NT2/D1 (cell line): ENCODE data around the gene AGGF1.

Source experiments
- SUZ12 ChIP-seq: IDR thresholded peaks from 2 replicates; pipeline ENCODE4 v1.6.1; 2011; ENCODE audit not compliant: insufficient read length, insufficient read depth; ENCODE audit errors: extremely low read depth
- YY1 ChIP-seq: IDR thresholded peaks from 2 replicates; pipeline ENCODE4 v1.6.1; 2011; ENCODE audit not compliant: insufficient read length, insufficient read depth
- ZNF274 ChIP-seq: IDR thresholded peaks from 2 replicates; pipeline ENCODE4 v1.6.1; 2011; ENCODE audit warnings: mild to moderate bottlenecking, low read depth, low read length

DNA sequence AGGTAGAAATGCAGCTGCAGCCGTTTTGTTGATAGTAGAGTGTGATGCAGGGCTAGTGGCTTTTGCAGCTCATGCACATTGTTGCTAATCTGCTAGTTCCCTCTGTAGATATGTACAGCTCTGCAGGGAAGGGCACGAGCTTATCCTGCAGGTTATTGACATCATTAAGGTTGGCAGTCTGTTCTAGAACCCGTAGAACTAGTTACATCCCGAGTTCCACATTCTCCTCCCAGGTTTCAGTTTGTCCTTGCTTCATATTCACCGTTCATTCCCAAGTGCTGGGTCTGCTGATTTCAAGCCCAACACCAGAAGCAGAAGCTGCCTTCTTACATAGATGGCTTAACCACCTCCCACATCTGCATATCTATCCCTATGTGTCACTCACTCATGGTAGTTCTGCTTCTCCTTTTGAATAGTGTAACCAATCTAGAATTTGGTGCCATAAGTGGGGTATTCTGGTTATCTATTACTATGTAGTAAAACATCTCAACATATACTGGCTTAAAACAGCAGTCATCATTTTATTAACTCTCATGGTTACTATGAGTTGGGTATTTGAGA lies 39.2 kb upstream of the AGGF1 start:
- TF ChIP-seq SUZ12 = no peak
- no peak for TF ChIP-seq YY1
- TF ChIP-seq ZNF274 = no peak
